ENCODE measurements around the gene GZF1. TPM values are rescaled to one million over a fixed set of nuclear protein-coding genes. Genes with fewer than 3 reads are reported as not detected.
A peak's percentile ranks its signal among the peaks of the same experiment; 100 is the strongest.

GZF1 gene
- polyA plus RNA-seq, 1 of the 3 experiments (the other 2 are of a cell fraction): 20.6 TPM

- H3K9ac ChIP-seq: no peak overlapping the region
- no peak overlapping the region for H3K27ac ChIP-seq (ENCODE audit: low read depth in 2 of 2, low read length in 1 of 2)
- no peaks in the 10 kb centered on the region for H3F3A ChIP-seq (replicated peaks; ENCODE audit: insufficient read depth)
- ChIA-PET POLR2A (interaction anchor here (0.8 kb wide), 1 partner anchor 10 kb away, joined by 5 read pairs; the partner anchor contains the start of gene NXT1), CTCF (interaction anchor here (0.7 to 9.0 kb wide), 26 partner anchors 9 to 1004 kb away, joined by 3 to 131 read pairs (median 4); partner anchors contain the start of genes NAPB and NXT1)
- TF ChIP-seq EZH2phosphoT487 (IDR thresholded peaks at IDR 0.05; ENCODE audit: borderline replicate concordance, low read depth) (no peak), MXI1 (IDR thresholded peaks at IDR 0.05; ENCODE audit: low read depth, low read length) (no peak), CHD2 (IDR thresholded peaks at IDR 0.05; ENCODE audit: low read length, partially characterized antibody) (no peak), YY1 (IDR thresholded peaks at IDR 0.05; ENCODE audit: low read depth) (no peak), FOXJ3 (CRISPR knock-in tag; IDR thresholded peaks at IDR 0.05) (no peak), FOSL2 (IDR thresholded peaks at IDR 0.05; ENCODE audit: borderline replicate concordance, low read depth) (no peak), CTCF (IDR thresholded peaks at IDR 0.05) (peak; percentile 76), PBX3 (IDR thresholded peaks at IDR 0.05) (no peak), RCOR1 (IDR thresholded peaks at IDR 0.05; ENCODE audit: low read length) (no peak), JUND (IDR thresholded peaks at IDR 0.05) (no peak), SMC3 (IDR thresholded peaks at IDR 0.05; ENCODE audit: low read depth, low read length) (peak; percentile 70), RAD21 (IDR thresholded peaks at IDR 0.05; ENCODE audit: low read length) (peak; percentile 89), ELF1 (IDR thresholded peaks at IDR 0.05) (no peak)
- H3K9me3 ChIP-seq: no peaks in the 10 kb centered on the region
- no peaks in the 10 kb centered on the region for H4K20me1 ChIP-seq (ENCODE audit: insufficient read depth)
- no peaks in the 10 kb centered on the region for H3K36me3 ChIP-seq (replicated peaks in 1 of 2; ENCODE audit: control insufficient read depth in 1 of 2, insufficient read depth in 2 of 2, low read length in 1 of 2)
- no peaks in the 10 kb centered on the region; a peak in 1 of 4 replicates for H3K4me1 ChIP-seq (ENCODE audit: control insufficient read depth in 1 of 2, insufficient read depth in 2 of 2, low read depth in 1 of 2, low read length in 1 of 2)
- WGBS (ENCODE audit: low lambda C conversion rate): 13% methylated on average over 9 of the region's 9 CpGs
- no peaks in the 10 kb centered on the region for H3K9me2 ChIP-seq
- no peak overlapping the region for H3K4me3 ChIP-seq (ENCODE audit: low read depth in 2 of 2, low read length in 1 of 2)
- H3K27me3 ChIP-seq (ENCODE audit: insufficient read depth): peaks cover 31% of the 10 kb centered on the region; the same call in 1 of the 2 replicates
- H3K79me2 ChIP-seq (ENCODE audit: insufficient read depth): no peaks in the 10 kb centered on the region
- H2AFZ ChIP-seq (ENCODE audit: low read depth): no peak overlapping the region
- peak; percentile 67 for DNase-seq
- H3K4me2 ChIP-seq: no peak overlapping the region
Measured at GRCh38 chr20:23340524-23340923, 21.5 kb upstream of the GZF1 start.

GRCh38 chr20:23341073-23341472, 20.9 kb upstream of the GZF1 start:
- no peak for DNase-seq
- no peaks in the 10 kb centered on the region; a peak in 1 of 4 replicates for H3K4me1 ChIP-seq (ENCODE audit: control insufficient read depth in 1 of 2, insufficient read depth in 2 of 2, low read depth in 1 of 2, low read length in 1 of 2)
- no peaks in the 10 kb centered on the region for H3K36me3 ChIP-seq (replicated peaks in 1 of 2; ENCODE audit: control insufficient read depth in 1 of 2, insufficient read depth in 2 of 2, low read length in 1 of 2)
- WGBS (ENCODE audit: low lambda C conversion rate): 17% methylated on average over 2 of the region's 2 CpGs
- POLR2A ChIA-PET: interaction anchor here (1.0 kb wide), 1 partner anchor 9 kb away, joined by 7 read pairs; no protein-coding TSS in a partner anchor
- H3K4me2 ChIP-seq: no peak overlapping the region
- no peaks in the 10 kb centered on the region for H3F3A ChIP-seq (replicated peaks; ENCODE audit: insufficient read depth)
- H3K9me2 ChIP-seq: no peaks in the 10 kb centered on the region
- H3K27me3 ChIP-seq (ENCODE audit: insufficient read depth): peaks cover 31% of the 10 kb centered on the region; the same call in 1 of the 2 replicates
- TF ChIP-seq RFX5 (IDR thresholded peaks at IDR 0.05; ENCODE audit: low read length) (no peak), MAX (IDR thresholded peaks at IDR 0.05; ENCODE audit: low read depth) (no peak), MEF2A (IDR thresholded peaks at IDR 0.05; ENCODE audit: borderline replicate concordance, low read depth) (no peak), FOXJ3 (CRISPR knock-in tag; IDR thresholded peaks at IDR 0.05) (no peak), TAF1 (IDR thresholded peaks at IDR 0.05; ENCODE audit: borderline replicate concordance, low read depth, low read length) (no peak), MXI1 (IDR thresholded peaks at IDR 0.05; ENCODE audit: low read depth, low read length) (no peak), RAD21 (IDR thresholded peaks at IDR 0.05; ENCODE audit: low read length) (no peak), JUND (IDR thresholded peaks at IDR 0.05) (no peak), REST (IDR thresholded peaks at IDR 0.05; ENCODE audit: low read depth, low read length) (no peak), NFIC (IDR thresholded peaks at IDR 0.05; ENCODE audit: borderline replicate concordance) (no peak)
- no peak overlapping the region for H2AFZ ChIP-seq (ENCODE audit: low read depth)
- no peak overlapping the region for H3K4me3 ChIP-seq (ENCODE audit: low read depth in 2 of 2, low read length in 1 of 2)
- H3K79me2 ChIP-seq (ENCODE audit: insufficient read depth): no peaks in the 10 kb centered on the region
- H4K20me1 ChIP-seq (ENCODE audit: insufficient read depth): no peaks in the 10 kb centered on the region
- CTCF ChIA-PET: interaction anchor here (0.7 to 9.0 kb wide), 23 partner anchors 9 to 1005 kb away, joined by 3 to 131 read pairs (median 4); partner anchors contain the start of genes NAPB and NXT1
- H3K9ac ChIP-seq: no peak overlapping the region
- no peaks in the 10 kb centered on the region for H3K9me3 ChIP-seq
- no peak overlapping the region for H3K27ac ChIP-seq (ENCODE audit: low read depth in 2 of 2, low read length in 1 of 2)

Data from SK-N-SH (cell line).